ENCODE data around the gene BTBD19. TPM values are rescaled to one million over a fixed set of nuclear protein-coding genes. Genes with fewer than 3 reads are reported as not detected.
A peak's percentile ranks its signal among the peaks of the same experiment; 100 is the strongest.

Gene BTBD19
- total RNA-seq, 1 donor from 2014 or later = 51.2 TPM

DNA sequence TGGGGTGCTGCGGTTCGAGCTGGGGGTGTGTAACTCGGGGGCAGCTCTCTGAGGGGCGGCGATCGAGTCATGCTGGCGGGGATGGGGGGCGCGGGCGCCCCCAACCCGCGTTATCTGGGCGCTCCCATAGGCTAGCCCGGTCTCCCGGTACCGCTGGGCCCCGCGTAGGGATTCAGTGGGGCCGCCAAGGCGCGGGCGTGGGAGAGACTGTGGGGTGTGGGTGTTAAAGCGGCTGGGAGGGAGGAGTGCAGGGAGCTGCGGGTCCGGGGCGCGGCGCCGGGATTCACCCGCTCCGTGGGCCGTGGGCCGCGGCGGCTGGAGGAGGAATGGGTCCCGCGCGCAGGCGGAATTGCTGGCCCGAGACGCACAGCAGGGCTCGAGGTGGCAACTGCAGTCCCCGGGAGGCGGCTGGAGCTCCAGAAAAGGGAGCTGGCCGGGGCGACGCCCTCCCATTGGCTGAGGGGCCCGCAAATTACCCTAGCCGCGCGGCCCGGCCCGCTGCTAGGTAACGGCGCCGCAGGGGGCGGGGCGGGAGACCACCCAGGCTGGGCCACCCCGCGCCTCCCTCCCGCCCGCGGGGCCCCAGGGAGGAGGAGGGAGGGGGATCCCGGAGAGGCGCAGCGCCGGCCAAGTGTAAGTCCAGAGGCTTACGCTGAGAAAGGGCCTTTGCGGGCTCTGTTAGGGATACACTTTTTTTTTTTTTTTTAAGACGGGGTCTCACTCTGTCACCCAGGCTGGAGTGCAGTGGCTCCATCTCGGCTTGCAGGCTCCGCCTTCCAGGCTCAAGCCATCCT, 34.7 kb downstream of the BTBD19 start, which contains the start of gene PTCH2:
PTCH2 (minus strand) TSS at position 392 of the 794 bp plus-strand sequence; CDS start at position 71, 321 bp downstream.
- Mint-ChIP-seq H3K9me3 (ENCODE audit: unreplicated experiment) (no peaks in the 10 kb centered on the region), H3K4me1 (ENCODE audit: unreplicated experiment) (peaks cover 12% of the 10 kb centered on the region), H3K4me3 (ENCODE audit: unreplicated experiment) (peak within 1 kb of the TSS; percentile 69), H3K27me3 (ENCODE audit: unreplicated experiment) (no peaks in the 10 kb centered on the region), H3K27ac (ENCODE audit: unreplicated experiment) (peak within 1 kb of the TSS; percentile 34), H3K36me3 (ENCODE audit: unreplicated experiment) (peaks cover 2% of the 10 kb centered on the region)
- TF ChIP-seq, protein P1, sequence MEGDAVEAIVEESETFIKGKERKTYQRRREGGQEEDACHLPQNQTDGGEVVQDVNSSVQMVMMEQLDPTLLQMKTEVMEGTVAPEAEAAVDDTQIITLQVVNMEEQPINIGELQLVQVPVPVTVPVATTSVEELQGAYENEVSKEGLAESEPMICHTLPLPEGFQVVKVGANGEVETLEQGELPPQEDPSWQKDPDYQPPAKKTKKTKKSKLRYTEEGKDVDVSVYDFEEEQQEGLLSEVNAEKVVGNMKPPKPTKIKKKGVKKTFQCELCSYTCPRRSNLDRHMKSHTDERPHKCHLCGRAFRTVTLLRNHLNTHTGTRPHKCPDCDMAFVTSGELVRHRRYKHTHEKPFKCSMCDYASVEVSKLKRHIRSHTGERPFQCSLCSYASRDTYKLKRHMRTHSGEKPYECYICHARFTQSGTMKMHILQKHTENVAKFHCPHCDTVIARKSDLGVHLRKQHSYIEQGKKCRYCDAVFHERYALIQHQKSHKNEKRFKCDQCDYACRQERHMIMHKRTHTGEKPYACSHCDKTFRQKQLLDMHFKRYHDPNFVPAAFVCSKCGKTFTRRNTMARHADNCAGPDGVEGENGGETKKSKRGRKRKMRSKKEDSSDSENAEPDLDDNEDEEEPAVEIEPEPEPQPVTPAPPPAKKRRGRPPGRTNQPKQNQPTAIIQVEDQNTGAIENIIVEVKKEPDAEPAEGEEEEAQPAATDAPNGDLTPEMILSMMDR (IDR thresholded peaks at IDR 0.05) = no peak
- DNase-seq (ENCODE audit: extremely low spot score, unreplicated experiment) = peak; percentile 91

DNA sequence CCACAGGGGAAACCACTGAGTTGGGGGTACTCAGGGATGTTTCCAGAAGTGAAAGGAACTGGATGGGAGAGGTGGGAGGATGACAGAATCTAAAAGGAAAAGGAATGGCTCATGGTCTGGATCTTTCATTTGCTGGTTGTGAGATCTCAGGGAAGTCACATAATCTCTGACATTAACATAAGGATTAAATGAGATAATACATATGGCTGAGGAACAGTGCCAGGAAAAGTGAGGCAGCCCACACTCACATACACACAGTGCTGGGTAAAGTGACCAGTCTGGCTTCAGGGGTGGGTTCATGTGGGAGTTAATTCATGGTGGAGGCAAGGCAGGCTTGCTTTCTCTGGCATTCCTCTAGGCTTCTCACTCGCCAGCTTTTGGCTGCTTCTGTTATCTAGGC, 38.7 kb downstream of the BTBD19 start:
- no peak overlapping the region for H3K27ac Mint-ChIP-seq (ENCODE audit: unreplicated experiment)
- H3K9me3 Mint-ChIP-seq (ENCODE audit: unreplicated experiment) = no peaks in the 10 kb centered on the region
- no peaks in the 10 kb centered on the region for H3K27me3 Mint-ChIP-seq (ENCODE audit: unreplicated experiment)
- TF ChIP-seq, protein P1 (IDR thresholded peaks at IDR 0.05) = no peak
- peaks cover 5% of the 10 kb centered on the region for H3K4me1 Mint-ChIP-seq (ENCODE audit: unreplicated experiment)
- H3K36me3 Mint-ChIP-seq (ENCODE audit: unreplicated experiment) = peaks cover 6% of the 10 kb centered on the region
- no peak for DNase-seq (ENCODE audit: extremely low spot score, unreplicated experiment)
- no peak overlapping the region for H3K4me3 Mint-ChIP-seq (ENCODE audit: unreplicated experiment)

DNA sequence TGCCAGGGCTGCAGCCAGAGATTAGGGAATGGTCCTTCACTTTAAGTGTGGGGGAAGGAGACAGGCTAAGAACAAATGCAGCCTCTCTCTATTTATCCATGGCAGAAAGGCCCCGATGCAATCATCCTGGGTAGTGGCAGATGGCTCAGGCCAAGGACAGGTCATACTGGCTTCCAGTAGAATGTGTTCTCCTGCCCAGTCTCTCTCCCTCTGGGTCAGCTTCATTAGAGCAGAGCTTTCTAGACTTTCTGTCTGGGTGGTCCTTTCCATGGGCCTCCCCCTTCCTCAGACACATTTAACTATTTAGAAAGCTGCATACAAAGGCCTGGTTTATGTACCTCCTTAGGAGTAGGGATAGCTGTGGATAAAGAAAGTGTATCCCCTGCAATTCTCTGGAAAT, 39.5 kb downstream of the BTBD19 start:
- H3K4me1 Mint-ChIP-seq (ENCODE audit: unreplicated experiment) = peaks cover 2% of the 10 kb centered on the region
- no peak for DNase-seq (ENCODE audit: extremely low spot score, unreplicated experiment)
- TF ChIP-seq, protein P1 (IDR thresholded peaks at IDR 0.05) = no peak
- H3K27me3 Mint-ChIP-seq (ENCODE audit: unreplicated experiment) = no peaks in the 10 kb centered on the region
- peaks cover 9% of the 10 kb centered on the region for H3K36me3 Mint-ChIP-seq (ENCODE audit: unreplicated experiment)
- H3K9me3 Mint-ChIP-seq (ENCODE audit: unreplicated experiment) = no peaks in the 10 kb centered on the region
- H3K27ac Mint-ChIP-seq (ENCODE audit: unreplicated experiment) = no peak overlapping the region
- no peak overlapping the region for H3K4me3 Mint-ChIP-seq (ENCODE audit: unreplicated experiment)

DNA sequence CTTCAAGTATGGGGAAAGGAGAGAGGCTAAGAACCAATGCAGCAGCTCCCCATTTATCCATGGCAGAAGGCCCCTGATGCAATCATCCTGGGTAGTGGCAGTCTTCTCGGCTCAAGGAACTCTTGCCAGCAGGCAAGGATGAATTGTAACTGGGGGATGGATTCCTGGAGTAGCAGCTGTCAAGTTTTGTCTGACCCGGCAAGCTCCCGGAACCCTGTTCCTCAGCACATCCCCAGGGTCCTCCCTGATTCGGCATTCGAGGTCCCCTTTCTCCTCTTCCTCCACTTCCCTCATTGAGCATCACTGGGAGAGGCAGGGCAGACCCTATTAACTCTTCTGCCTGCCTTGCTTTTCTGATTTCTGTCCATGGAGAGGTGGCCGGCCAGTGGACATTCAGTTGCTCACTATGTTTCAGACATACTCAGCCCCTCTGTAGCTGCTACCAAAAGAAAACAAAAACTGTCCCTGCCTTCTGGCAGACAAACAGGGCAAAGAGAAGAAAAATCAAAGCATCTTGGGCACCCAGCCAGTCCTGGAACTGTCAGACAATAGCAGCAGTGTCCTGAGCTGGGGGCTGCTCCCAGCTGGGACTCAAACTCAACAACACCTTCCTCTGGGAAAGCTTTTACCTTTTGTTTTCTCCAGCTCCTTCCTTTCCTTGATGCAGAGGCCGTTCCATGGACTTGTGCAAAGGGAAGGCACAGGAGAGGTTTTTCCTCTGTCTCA, 40.3 kb downstream of the BTBD19 start:
- TF ChIP-seq, protein P1 (IDR thresholded peaks at IDR 0.05) = no peak
- H3K36me3 Mint-ChIP-seq (ENCODE audit: unreplicated experiment) = peaks cover 13% of the 10 kb centered on the region
- no peaks in the 10 kb centered on the region for H3K27me3 Mint-ChIP-seq (ENCODE audit: unreplicated experiment)
- H3K4me3 Mint-ChIP-seq (ENCODE audit: unreplicated experiment) = no peak overlapping the region
- no peaks in the 10 kb centered on the region for H3K9me3 Mint-ChIP-seq (ENCODE audit: unreplicated experiment)
- H3K27ac Mint-ChIP-seq (ENCODE audit: unreplicated experiment) = no peak overlapping the region
- H3K4me1 Mint-ChIP-seq (ENCODE audit: unreplicated experiment) = peaks cover 2% of the 10 kb centered on the region
- DNase-seq (ENCODE audit: extremely low spot score, unreplicated experiment) = no peak

DNA sequence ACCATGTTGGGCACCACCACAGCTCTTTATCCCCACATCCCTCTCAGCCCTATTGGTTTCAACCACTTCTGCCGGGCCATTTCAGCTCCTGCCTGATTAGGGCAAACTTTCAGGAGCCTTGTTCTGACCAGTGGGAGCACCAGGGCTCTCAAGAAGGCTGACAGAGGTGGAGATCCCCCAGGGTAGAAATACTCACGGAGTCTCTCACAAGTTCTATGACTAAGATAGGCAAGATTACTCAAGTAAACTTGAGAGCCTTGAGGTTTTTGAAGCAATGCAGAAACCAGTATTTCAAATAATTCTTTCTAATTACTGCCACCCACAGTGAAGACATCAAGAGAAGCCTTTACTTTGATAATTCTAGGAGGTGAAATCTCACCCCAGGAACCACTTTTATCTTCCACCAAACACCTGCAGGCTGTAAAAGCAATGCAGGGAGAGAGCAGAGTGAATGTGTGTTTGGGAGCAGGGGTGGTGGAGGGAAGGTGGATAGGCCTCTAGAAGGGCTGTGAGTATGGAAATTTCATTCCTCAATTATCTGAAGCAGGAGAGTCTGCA, 41.3 kb downstream of the BTBD19 start:
- TF ChIP-seq, protein P1 (IDR thresholded peaks at IDR 0.05) = no peak
- peaks cover 2% of the 10 kb centered on the region for H3K4me1 Mint-ChIP-seq (ENCODE audit: unreplicated experiment)
- no peaks in the 10 kb centered on the region for H3K9me3 Mint-ChIP-seq (ENCODE audit: unreplicated experiment)
- no peak for DNase-seq (ENCODE audit: extremely low spot score, unreplicated experiment)
- no peak overlapping the region for H3K27ac Mint-ChIP-seq (ENCODE audit: unreplicated experiment)
- no peak overlapping the region for H3K4me3 Mint-ChIP-seq (ENCODE audit: unreplicated experiment)
- no peaks in the 10 kb centered on the region for H3K27me3 Mint-ChIP-seq (ENCODE audit: unreplicated experiment)
- peaks cover 17% of the 10 kb centered on the region for H3K36me3 Mint-ChIP-seq (ENCODE audit: unreplicated experiment)
